ENCODE data around the gene SNTA1.
"Not testable (repeated sequence)": the region's sequence is repeated elsewhere in the genome, so short reads cannot be mapped to it uniquely, and the experiment has no call there.

Gene SNTA1

DNA sequence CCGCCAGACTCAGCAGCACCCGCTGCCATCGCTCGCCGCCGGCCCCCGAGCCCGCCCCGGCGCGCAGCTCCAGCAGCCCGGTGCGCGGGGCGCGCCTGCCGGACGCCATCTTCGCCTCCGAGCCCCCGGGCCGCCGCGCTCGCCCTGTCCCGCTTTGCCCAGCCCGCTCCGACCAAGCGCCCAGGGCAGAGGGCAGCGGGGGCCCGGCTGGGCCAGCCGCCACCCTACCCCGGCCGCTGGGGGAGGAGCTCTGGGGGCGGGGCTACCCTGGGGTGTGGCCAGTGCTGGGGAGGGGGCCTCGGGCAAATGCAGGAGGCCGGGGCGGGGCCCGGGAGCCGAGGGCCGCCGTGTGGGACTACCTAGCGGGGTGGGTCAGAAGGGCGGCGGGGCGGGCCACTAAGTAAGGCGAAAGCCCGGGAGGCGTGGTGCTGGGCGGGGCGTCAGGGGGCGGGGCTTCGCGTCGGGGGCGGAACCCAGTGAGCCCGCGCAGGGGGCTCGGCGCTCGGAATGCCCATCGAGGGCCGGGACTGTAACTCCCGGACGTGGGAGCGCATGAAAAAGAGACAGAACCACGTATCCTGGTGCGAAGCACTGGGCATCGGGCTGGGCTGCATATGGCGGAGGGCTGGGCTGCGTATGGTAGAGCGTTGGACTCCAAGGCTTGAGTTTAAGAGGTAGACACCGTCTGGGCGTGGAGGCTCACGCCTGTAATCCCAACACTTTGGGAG lies at the start of gene SNTA1:
Gene SNTA1, minus strand, starts transcription at position 252 of the 728 bp plus-strand sequence. Its CDS starts 143 bp downstream, at position 109.
- DNase-seq, result peak; percentile 96

DNA sequence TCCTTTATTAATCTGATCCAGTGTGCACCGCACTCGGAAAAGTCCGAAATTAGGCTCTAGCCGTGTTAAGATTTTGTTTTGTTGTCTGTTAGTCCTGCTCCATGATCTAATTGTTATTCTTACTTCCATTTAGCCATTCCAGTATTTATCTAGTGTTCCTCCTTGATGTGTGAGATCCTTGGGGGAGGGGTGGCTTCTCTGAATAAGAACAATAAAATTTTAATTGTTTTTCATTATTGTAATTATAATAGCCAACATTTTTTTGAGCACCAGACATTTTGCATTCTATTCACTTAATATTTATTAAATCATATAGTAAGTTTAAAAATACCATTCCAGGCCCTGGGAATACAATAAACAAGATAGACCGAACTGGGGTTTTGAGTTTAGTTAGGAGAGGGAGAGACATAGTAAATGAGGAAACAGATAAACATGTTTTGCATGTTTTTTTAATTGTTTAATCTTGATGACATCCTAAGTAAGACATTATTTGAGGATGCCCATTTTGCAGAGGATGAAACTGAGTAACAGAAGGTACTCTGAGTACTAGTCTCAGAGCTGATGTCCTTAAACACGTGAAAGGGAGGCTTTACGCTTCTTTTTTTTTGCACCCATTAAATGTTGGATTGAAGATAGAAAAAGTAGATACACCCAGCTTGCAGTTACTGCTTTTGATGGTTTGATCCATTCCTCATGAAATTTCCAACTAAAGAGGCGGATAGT lies 47.5 kb upstream of the SNTA1 start:
- DNase-seq, result no peak

DNA sequence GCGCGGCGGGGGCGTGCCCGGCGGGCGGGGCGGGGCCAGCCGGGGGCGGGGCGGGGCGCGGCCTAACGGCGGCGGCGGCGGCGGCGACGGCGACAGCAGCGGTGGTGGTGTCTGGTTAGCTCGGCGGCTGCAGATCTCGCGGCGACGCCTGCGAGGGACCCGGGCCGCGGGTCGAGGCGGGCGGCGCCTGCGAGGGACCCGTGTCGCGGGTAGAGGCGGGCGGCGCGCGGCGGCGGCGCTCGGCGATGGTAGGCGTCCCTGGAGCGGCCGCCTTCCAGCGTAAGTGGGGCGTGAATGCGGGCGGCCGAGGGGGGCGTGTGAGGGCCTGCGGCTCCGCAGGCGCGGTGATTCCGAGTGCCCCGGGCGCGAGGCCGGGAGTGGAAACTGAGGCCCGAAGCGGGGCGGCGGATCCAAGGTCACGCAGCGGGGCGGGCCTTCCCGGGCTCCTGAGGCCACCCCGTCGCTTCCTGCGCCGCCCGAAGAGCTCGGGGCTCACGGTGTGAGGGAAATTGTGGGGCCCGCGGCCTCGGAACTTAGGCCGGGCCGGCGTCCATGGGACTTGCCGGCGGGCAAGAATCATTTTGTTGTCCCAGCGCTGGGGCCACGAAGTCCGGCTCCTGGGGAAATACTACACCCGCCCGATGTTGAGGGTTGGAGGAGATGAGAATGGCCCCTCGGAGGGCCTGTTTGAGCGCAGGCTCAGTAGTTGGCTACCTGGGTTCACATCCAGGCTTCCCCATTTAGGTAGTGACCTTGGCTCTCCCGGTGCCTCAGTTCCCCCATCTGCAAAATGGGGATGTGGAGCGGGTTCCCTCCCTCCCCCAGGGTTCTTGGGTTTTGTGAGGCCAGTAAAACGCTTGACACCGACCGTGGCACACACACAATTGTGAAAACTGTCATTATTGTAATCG lies 46.7 kb upstream of the SNTA1 start, which contains the start of gene CBFA2T2:
Gene CBFA2T2, plus strand, starts transcription at position 74 of the 911 bp plus-strand sequence. Its CDS starts 172 bp downstream, at position 246.
- DNase-seq, result no peak

DNA sequence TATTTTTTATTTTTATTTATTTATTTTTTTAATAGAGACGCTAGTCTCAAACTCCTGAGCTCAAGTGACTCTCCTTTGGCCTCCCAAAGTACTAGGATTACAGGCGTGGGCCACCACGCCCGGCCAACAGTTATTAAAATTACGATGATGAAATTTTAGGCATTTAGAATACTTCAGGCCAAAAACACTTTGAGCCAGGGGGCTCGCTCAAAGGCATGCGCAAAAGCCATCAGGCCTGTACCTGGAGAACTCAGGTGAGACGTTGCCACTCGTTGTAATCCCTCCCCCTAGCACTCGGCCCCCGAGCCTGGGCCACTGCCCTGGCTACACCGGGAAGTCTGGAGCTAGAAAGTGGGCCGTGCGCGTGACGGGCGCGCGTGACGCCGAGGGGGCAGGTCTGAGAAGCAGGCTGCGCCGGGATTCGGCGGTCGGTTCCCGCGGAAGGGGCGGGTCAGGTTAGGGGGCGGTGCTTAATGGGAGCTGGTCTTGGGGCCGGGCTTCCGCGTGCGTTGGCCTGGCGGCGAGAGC lies 46.0 kb upstream of the SNTA1 start:
- peak; percentile 98 for DNase-seq

DNA sequence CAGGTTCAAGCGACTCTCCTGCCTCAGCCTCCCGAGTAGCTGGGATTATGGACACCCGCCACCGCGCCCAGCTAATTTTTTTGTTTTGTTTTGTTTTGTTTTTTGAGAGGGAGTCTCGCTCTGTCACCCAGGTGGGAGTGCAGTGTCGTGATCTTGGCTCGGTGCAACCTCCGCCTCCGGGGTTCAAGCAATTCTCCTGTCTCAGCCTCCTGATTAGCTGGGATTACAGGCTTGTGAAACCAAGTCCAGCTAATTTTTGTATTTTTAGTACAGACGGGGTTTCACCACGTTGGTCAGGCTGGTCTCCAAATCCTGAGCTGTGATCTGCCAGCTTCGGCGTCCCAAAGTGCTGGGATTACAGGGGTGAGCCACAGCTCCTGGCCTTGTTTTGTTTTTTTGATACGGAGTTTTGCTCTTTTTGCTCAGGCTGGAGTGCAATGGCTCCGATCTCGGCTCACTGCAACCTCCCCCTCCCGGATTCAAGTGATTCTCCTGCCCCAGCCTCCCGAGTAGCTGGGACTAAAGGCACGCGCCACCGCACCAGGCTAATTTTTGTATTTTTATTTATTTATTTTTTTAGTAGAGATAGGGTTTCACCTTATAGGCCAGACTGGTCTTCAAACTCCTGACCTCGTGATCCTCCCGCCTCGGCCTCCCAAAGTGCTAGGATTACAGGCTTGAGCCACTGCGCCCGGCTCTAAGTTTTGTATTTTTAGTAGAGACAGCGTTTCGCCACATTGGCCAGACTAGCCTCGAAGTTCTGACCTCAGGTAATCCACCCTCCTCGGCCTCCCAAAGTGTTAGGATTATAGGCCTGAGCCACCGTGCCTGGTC lies 45.3 kb upstream of the SNTA1 start:
- DNase-seq, result not testable (repeated sequence)

DNA sequence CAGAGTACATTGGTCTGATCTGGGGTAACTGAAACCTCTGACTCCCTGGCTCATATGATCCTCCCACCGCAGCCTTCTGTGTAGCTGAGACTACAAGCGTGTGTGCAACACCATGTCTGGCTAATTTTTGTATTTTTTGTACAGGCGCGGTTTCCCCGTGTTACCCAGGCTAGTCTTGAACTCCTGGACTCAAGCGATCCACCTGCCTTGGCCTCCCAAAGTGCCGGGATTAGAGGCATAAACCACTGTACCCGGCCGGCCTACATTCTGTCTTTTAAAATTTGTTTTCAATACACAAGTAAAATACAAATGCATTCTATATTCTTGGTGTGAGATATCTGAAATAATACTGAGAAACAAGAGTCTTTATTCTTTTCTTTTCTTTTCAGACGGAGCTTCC lies 44.6 kb upstream of the SNTA1 start:
- no peak for DNase-seq

DNA sequence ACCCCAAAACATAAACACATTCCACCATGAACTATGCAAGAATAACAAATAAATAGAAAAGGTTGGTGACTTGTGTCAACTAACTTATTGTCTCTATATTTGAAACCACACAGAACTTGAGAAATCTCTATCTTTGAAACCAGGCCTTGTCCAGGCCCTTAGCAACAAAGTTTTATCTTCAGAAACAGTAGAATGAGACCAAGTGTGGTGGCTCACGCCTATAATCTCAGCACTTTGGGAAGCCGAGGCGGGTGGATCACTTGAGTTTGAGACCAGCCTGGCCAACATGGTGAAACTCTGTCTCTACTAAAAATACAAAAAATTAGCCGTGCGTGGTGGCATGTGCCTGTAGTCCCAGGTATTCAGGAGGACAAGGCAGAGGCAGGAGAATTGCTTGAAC lies 39.6 kb upstream of the SNTA1 start:
- not testable (repeated sequence) for DNase-seq

DNA sequence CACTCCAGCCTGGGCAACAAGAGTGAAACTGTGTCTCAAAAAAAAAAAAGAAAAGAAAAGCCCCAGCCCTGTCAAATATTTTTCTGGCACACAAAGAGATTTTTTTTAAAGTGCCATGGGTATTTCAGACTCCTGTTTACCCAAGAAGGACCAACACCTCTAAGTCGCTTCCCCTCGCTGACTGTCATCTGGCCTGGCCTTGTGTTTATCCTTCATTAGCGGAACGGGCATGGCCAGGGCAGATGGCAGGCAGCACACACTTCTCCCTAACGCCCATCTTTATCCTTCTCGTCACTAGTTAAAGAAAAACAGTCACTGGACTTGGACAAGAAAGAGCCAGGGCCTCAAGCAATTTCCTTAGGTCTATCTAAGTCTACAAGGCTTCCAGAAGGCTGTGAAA lies 39.0 kb upstream of the SNTA1 start:
- no peak for DNase-seq

DNA sequence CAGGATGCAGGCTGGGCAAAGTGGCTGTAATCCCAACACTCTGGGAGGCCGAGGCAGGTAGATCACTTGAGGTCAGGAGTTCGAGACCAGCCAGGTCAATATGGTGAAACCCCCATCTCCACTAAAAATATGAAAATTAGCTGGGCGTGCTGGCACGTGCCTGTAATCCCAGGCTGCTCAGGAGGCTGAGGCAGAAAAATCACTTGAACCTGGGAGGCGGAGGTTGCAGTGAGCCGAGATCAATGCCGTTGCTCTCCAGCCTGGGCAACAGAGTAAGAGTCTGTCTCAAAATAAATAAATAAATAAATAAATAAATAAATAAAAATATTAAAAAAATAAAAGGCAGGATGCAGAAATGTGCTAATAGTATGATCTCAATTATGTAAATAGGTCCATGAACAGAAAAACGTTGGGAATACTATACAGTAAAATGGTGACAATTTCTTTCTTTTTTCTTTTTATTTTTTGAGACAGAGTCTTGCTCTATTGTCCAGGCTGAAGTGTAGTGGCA lies 37.9 kb upstream of the SNTA1 start:
- no peak for DNase-seq

DNA sequence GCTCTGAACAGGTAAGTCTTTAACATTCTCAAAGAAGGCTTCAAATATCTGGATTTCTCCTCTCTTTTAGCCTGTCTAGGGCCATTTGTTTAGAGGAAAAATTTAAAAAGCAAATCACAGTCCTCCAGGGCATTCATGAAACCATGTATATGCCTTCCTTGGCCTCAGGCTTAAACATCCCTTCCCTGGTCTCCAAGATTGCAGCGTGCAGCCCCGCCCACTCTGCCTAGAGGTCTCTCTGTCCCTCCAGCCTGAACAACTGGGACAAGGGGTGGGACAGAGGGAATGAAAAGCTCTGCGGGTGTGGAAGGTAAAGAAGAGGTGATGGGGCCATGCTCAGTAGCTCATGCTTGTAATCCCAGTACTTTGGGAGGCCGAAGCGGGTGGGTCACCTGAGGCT lies 36.5 kb upstream of the SNTA1 start:
- no peak for DNase-seq

DNA sequence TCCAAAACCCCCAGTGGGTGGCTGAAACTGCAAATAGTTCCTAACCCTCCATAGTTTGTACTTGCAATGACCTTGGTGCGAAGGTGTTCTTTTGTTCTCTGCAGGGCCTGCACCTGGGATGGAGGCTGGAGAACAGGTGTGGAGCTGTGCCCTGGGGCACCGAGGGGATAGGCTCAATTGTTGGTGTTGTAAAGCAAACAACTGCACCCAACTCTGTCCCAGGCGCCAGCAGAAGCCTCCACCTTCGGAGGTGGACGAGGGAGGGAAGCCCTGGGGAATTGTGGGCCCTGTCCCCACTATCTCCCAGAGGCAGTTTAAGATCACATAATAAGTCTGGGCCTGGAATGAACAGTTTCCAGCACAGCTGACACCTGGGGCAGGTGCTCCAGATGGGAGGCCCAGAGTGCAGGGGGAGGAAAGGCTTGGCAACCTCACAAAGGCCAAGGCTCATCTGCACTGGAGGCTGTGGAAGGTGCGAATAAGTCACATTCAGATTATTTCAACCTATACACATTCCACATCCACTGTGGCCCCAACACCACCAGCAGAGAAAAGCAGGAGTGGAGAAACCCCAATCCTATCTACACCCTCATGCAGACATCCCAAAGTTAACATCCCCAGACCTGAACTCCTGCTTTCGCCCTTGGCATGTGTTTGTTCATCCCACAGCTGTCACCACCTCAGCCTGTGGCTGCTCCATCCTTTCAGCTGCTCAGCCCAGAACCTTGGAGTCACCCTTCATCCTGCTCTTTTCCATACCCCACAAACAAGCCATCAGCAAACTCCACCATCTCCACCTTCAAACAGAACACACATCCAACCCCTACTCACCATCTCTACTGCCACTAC lies 34.0 kb upstream of the SNTA1 start:
- DNase-seq, result no peak

DNA sequence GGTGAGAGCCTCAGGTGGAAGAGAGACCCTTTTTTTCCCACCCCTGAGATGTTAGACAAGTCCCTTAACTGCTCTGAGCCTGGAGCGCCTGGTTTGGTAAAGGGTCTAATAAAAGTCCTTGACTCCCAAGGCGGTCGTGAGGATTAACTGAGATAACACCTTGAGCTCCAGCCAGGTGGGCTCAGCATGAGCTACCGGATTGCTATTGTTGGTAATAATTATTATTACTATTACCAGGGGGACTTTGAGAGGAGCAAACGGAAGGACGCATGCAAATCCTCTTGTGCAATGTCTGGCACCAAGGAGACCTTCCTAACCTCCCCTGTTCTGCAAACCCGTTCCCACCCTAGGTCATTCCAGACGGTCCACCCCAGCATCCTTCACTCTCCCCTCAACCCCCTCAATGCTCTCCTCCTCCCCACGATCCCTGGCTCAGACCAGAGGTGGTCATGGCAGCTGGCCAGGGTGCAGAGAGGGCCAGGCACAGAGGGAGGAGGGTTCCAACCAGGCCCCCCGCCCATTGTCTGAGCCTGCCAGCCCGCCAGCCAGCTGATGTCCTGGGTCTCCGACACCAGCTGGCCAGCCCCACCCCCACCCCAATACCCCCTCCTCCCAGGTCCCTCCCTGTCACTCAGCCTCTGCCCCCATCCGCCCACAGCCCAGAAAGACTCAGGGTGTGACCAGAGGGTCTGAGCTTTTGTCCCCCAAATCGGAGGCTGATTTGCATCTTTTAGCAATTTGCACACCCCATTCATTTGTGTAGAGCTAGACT lies 32.0 kb upstream of the SNTA1 start:
- DNase-seq, result no peak

DNA sequence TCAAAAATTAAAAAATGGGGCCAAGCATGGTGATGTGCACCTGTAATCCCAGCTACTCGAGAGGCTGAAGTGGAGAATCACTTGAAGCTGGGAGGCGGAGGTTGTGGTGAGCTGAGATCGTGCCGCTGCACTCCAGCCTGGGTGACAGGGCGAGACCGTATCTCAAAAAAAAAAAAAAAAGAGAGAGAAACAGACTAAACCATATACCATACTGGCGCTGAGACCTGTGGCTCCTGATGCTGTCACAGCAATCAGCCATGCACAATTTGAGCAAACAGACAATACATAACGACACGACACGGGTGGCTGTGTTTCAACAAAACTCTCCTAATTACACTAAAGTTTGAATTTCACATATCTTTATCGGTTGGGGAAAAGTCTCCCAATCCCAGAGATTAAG lies 31.4 kb upstream of the SNTA1 start:
- DNase-seq, result no peak

DNA sequence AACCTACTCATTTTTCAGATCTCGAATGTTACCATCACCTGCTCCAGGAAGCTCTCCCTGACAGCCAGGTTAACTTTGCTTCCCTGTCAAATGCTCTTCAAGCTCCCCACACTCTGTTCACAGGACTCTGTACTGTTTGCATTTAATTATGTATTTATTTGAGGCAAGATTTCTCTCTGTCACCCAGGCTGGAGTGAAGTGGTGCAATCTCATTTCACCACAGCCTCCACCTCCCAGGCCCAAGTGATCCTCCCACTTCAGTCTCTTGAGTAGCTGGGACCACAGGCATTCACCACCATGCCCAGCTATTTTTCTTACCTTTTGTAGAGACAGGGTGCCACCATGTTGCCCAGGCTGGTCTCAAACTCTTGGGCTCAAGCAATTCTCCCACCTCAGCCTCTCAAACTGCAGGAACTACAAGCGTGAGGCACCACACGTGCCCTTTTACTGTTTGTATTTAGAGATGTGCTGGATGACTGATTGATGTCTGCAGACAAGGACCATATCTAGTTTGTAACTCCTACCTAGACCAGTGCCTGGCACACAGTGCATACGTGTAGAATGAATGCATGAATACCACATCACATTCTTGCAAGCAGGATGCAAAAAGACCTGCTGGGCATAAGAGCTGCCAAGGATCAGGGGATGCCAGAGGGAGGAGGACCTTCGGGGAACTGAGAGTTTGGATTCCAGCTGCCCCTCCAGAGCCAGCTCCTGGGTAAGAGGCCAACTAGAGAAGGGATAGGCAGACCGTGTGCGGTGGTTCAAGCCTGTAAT lies 30.7 kb upstream of the SNTA1 start:
- no peak for DNase-seq

DNA sequence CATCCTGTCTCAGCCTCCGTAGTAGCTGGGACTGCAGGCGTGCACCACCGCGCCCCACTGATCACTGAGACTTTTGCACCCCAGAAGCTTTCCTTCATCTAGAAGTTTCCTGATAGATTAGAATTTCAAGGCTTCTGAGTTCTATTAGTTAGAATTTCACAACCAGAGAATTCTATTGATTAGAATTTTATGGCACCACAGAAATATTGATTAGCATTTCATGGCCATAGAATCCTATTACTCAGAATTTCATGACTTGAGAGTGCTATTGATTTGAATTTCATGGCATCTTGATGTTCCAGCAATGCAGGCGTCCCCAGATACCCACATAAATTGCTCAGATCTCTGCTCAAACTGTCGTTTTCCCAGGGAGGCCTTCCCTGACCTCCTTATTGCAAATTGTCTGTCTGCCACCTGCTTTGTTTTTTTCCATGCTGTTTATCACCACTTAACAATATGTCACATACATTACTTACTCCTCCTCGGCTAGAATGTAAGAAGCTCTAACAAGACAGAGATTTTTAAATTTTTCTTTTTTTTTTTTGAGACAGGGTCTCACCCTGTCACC lies 29.4 kb upstream of the SNTA1 start:
- DNase-seq, result no peak

DNA sequence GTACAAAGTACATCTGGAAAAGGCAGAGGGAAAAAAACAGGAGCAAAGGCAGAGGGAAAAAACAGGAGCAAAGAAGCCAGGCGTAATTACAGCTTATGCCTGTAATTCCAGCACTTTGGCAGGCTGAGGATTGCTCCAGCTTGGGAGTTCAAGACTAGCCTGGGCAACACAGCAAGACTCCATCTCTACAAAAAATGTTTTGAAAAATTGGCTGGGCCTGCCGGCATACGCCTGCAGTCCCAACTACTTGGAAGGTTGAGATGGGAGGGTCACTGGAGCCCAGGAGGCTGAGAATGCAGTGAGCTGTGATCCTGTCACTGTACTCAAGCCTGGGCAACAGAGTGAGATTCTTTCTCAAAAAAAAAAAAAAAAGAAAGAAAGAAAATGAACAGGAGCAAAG lies 27.3 kb upstream of the SNTA1 start:
- no peak for DNase-seq

DNA sequence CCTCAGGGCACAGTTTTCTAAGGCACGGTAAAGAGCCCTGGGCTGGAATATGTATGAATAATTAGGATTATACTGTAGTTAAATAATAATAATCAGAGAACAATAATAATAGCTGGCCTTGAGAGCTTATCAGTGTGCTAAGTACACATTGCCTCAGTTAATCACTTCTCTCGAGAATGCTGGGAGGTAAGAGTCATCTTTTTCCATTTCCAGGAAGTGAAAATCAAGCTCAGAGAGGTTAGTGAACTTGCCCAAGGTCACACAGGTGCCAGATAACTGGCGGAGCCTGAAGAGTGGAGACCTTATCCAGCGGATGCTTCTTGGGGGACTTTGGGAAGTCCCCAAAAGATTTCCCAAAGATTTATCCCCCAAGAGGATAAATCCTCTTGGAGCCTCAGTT lies 26.9 kb upstream of the SNTA1 start:
- DNase-seq, result no peak

DNA sequence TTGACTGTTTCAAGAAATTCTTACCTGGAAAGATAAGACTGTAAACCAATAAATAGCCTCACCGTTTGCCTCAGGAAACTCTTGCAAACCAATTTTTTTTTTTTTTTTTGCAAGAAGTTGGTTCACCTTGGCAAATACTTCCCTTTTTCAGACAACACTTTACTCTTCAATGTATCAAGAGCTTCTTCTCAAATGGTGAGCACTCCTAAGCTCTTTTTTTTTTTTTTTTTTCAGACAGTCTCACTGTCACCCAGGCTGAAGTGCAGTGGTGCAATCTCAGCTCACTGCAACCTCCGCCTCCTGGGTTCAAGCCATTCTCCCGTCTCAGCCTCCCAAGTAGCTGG lies 22.7 kb upstream of the SNTA1 start:
- no peak for DNase-seq

Measured in activated CD8-positive, alpha-beta memory T cell treated with anti-CD3 and anti-CD28 coated beads, Interleukin-2, amount 50 U/mL, for 48 hours (primary cell).